Left kidney (tissue), 2 donors: Measurements from ENCODE around the gene BCL10. TPM values are rescaled to one million over a fixed set of nuclear protein-coding genes. Genes with fewer than 3 reads are reported as not detected.
"Not testable (repeated sequence)": the region's sequence is repeated elsewhere in the genome, so short reads cannot be mapped to it uniquely, and the experiment has no call there.

Experiments
- DNase-seq: peaks from one replicate; pipeline ENCODE4 v3.0.0-alpha.2; 2013
- polyA plus RNA-seq: library from polyadenylated mRNA; unstranded; fragments of 120-200 nt; gene quantifications from one replicate; pipeline ENCODE4 v1.2.1, GENCODE V29; 2013; ENCODE audit not compliant: insufficient read length

Gene BCL10
- polyA plus RNA-seq, 1 donor = 24.2 TPM

DNA sequence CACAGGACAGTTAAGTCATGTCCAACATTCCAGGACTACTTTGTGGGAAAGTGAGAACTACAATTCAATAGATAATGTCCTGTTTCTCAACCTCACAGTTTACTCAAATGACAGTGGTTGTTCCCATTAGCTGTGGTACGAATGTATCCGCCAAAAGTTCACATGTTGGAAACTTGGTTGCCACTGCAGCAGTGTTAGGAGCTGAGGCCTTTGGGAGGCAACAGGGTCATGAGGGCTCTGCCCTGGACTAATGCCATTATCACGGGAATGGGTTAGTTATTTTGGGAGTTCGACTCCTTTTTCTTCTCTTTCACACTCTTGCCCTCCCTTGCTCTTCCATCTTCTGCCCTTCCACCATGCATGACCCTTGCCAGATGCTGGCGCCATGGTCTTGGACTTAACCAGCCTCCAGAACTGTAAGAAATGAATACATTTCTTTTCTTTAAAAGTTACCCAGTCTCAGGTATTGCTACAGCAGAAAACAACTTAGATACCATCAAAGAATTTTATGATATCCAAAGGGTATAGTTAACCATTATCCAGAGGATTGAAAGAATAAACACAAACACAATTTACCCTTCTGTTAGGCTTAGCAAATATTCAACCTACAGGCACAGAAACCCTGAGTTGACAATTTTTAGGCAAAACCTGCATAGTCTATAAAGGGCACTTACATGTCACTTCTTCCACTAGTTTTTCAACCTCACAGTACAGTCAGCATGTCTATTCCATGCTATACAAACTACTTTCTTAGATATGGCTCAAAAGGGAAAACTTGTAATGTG is 7.4 kb downstream of the BCL10 start:
- no peak for DNase-seq

DNA sequence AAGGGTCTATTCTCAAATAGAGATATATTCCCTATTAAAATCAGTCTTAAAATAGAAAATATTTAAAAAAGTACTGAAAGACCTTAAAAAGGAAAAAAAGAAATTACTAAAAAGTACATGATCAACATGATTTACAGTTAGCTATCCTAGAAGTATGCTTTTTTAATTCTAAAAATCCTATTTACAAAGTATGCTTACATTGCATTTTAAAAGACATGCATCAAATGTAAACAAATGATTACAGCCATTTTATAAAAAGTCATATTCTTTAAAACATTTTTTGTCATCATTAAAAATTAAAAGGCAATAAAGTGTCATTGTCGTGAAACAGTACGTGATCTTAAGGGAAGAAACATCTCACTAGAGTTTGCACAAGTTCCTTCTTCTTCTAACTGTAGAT is 9.1 kb downstream of the BCL10 start:
- DNase-seq = no peak

DNA sequence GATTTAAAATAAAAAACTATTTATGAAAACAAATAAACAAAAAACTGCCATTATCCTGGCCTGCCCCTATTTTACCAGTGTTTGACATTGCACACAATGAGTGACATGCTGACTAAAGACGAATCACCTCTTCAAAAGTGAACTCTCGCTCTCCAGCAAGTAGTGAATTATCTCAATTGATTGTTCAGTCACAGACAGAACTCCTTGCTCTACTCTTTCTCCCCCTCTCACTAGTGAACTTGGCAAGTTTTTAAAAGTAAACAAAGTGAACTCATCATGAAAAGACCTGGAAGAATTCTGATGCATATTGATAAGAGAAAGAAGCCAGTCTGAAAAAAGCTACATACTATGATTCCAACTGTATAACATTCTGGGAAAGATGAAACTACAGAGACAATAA is 12.3 kb downstream of the BCL10 start:
- DNase-seq = no peak

DNA sequence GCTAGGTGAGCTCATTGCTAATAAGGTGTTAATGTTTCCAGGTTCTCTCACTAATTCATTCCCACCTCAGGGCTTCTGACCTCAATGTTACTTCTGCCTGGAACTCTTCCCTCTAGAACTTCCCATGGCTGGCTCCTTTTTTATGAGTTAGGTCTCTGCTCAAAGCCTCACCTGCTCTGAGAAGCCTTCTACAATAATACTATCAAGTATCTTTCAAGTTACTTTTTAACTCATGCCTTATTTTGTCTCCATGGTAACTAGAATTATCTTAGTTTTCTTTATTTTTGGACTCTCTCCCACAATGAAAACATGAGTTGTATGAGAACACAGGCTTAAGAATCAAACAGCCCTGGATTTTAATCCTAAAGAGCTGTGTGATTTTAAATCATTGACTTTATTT is 13.4 kb downstream of the BCL10 start:
- no peak for DNase-seq

DNA sequence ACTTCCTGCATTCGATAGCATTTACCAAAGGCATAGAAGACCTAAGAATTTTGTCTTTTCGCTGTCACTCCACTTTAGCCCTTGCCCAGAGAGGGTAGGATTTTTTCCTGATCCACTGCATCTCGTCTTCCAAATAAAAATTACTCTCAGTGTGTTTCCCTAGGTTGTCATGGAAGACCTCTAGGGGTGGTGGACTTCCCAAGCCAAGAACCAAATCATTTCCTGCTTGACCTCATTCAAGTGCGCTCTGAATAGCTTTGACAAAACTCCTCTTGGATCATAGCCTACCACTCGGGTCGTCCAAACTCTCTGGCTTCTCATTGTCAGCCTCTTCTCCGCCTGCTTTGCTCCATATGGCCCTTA is 16.5 kb downstream of the BCL10 start:
- no peak for DNase-seq

DNA sequence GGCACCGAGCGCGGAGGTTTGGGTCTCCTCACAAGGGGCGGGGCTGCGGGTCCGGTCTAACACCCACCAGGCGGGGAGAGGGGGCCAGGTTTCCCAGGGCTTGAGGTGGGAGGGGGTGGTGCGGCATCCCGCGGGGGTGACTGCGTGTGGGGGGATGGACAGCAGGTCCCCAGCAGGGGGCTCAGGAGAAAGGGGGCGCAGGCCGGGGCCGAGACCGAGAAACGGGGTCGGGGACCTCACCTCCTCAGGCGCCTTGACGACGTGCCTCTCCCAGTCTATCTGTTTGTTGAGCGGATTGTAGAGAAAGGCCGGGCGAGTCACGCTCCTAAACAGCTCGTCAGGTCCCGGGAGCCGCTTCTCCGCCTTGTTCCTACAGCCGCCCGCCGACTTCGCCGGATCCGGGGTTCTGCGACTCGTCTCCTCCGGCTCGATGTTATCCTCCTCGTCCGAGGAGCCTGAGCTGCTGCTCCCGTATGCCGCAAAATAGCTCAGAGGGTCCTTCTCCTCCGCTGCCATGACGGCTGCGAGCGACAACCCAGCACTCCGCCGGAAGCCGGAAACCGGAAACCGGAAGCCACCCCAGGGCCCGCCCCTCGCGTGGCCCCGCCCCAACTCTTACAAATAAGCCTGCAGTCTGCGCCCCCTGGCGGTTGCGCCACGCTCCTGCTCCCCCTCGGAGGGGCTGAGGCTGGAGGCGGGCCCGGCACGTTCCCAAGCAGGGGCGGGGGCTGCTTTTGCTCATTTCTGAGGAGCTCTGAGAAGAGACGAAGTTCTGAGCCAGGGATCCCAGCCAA is 17.1 kb downstream of the BCL10 start, which contains the start of gene C1orf52:
TSS of gene C1orf52 (minus strand) at position 545 of the 794 bp plus-strand sequence. CDS start at position 516, 29 bp downstream.
- peak; percentile 94 for DNase-seq

DNA sequence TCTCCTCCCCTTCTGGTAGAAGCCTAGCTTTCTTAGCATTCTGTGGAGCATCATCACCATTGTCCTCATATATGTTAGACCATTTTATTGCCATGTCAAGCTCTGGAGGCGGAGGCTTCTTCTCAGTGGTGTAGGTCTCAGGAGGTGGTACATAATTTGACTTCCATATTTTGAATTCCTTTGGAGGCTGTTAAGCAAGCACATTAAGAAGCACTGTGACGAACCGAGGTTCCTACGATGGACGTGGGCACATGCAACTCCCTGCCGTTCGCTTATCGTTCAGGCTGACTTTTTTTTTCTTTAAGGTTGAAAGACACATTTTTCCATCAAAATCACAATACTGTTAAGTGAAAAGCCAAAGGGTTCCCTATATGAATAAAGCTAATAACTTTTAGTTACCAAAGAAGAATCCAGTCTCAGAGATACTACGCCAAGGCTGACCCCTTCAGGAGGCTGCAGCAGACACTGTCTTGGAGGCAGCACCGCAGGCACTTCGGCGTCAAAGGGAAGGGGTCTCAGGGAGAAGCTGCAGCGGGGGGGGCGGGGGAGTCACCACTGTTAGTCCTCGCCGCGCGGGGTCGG is 17.8 kb downstream of the BCL10 start:
- DNase-seq = no peak

DNA sequence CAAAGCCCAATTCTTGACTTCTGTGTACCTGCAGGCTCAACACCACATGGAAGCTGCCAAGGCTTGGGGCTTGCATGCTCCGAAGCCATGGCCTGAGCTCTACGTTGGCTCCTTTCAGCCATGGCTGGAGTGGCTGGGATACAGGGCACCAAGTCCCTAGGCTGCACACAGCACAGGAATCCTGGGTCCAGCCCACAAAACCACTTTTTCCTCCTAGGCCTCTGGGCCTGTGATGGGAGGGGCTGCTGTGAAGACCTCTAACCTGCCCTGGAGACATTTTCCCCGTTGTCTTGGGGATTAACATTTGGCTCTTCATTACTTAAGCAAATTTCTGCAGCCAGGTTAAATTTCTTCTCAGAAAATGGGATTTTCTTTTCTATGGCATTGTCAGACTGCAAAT is 27.4 kb downstream of the BCL10 start:
- not testable (repeated sequence) for DNase-seq

DNA sequence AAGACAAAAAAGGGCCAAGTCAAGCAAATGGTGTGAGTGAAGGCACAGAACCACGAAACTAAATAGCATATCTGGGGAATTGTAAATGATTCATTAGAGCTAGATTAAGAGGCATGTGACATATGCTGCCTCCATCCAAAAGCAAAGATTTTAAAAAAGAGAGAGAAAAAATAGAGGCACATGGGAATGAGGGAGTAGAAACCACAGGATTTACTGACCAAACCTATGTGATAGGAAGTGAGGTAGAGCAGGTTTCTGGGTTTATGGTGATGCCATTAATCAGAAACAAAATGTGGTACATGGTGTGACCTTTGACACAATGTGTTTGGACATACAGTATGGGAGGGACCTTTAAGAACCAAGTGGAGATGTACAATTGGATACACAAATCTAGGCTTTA is 30.5 kb downstream of the BCL10 start:
- no peak for DNase-seq

DNA sequence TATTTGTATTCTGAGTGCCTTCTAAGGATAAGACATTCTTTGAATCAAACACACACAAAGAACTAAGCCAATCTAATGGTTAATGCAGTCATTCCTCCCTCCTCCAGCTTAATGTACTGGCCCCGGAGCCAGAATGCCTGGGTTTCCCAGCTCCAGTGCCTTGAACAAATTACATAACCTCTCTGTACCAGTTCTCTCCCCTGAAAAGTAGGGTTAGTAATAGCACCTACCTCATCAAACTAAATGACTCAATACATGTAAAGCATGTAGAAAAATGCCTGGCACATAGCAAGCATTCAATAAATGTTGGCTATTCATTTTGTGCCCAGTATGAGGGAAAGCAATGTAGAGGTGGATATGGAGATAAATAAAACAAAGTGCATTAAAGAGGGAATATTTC is 31.0 kb downstream of the BCL10 start:
- DNase-seq = no peak

DNA sequence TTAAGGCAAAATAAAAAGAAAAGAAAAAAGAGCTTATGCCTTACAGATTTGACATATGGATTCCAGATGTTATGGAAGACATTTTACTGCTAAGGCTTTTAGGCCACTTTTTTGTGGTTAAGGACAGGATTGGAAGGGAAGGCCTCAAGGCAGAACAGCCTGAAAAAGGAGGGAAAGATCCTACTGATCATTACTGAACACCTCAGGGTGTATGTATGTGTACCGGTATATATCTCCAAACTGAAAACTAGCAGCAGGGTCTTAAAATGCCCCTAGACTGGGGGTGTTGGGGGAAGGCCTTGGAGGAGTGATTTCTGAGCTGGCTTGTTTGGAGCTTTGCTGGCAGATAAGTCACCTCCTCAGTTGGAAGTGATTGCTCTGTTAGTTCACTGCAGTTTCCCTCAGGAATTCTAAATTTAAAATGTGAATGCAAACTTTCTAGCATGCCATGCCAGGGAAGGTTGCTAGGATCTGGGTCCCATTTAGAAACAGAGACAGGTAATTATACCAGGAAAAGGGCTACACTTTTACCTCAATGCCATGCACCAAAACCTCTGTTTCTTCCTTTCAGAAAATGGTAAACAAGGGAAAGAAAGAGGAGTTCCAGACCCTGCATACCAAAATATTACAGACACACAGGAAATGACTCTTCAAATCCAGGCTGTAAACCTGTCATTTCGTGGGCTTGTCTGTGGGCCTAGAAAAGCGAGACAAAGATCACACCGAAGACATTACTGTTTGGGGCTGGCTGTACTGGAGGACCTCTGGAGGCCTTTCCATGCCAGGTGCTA is 32.0 kb downstream of the BCL10 start:
- no peak for DNase-seq

DNA sequence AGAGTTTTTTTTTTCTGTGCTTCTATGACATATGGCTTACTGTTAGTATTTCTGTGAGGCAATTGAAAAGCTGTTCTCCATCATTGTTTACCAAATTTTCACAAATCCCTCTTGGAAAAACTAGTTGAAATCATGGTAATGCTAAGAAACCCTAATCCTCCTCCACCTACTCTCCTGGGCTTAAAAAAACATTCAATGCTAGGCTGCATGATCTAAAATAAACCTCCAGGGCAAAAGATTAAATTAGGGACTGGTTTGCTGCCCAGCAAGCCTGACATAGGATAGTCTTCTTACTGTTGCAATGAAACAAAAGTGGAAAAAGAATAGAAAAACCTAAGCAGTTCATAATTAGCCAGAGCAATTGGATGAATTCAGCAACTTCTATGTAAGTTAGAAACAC is 33.1 kb downstream of the BCL10 start:
- DNase-seq = no peak

DNA sequence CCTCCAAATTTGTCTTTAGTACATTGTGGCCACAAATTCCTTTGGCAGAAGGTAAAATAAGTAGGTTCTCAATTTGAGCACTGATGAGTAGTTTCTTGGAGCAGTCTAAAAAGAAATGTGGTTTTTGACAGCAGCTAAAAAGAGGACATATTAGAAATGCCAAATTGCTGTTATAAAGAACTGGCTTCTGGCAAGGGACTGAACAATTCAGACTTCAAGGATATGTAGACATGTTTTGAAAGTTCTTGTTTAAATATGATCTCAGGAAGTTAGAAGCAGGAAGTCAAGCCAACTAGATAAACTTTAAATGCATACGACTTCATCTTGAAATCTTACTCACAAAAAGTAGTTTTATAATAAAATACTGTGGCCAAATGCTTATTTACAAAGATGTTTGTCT is 35.8 kb downstream of the BCL10 start:
- no peak for DNase-seq

DNA sequence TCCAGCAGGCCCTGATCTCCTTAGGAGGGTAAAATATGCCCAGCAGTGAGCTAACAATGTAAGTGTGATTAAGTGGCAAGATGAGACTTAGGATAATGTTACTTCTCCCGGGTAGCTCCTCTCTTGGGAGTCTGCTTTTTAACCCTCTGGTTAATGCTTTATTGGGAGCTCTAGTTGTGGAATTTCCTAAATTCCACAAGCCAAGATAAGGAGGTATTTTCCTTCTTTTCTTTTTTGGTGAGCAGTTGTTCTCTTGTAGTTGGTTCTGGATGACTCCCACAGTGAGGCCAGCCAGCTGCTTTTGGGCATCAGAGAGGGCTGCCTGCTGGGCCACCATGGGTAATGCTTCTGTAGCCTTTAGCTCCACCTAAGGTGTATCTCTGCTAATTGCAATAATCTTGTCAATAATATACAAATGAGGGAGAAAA is 36.2 kb downstream of the BCL10 start:
- DNase-seq = no peak

DNA sequence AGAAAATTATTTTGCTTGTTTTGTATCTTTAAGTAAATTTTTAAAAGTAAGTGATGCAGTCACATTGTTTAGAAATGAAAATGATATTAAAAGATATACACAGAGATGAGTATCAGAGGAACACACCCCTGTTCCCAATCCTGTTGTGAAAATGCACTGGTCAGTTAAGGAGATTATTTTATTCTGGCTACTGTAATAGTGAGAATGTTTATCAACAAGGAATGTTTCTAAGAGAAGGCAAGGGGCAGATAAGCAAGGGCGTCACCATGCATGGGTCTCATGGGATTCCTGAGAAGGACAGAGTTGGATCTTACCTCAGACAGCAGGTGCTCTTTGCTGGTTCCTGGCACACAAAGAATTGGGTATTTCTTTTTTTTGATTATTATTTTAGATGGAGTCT is 38.8 kb downstream of the BCL10 start:
- DNase-seq = no peak

DNA sequence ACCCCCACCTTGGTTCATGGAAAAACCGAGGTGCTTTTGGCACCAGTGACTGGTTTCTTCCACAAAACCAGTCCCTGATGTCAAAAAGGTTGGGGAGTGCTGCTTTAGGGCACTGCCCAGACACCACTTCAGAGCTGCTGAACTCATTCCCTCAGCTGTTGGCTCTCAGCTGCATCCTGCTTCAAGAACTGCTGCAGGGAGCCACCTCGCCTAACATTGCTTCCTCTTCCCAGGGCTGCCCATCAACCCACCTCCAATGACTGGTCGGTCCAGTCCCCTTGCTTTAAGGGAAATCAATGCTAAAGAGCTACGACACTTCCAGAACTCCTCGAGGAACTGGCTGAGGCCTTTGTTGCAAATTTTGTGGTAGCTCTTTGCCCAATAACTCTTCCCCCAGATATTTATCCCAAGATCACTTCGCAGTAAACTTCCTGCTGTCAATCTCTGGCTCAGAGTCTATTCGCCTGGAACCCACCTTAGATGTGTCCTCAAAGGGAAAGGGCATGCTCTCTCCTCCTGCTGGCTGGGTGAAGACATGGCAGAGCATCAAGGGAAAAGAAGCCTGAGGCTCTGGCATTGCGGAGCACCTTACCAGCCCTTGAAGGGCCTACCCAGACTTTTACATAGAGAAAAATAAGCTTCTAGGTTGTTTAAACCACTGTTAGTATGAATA is 46.0 kb downstream of the BCL10 start:
- DNase-seq = no peak

DNA sequence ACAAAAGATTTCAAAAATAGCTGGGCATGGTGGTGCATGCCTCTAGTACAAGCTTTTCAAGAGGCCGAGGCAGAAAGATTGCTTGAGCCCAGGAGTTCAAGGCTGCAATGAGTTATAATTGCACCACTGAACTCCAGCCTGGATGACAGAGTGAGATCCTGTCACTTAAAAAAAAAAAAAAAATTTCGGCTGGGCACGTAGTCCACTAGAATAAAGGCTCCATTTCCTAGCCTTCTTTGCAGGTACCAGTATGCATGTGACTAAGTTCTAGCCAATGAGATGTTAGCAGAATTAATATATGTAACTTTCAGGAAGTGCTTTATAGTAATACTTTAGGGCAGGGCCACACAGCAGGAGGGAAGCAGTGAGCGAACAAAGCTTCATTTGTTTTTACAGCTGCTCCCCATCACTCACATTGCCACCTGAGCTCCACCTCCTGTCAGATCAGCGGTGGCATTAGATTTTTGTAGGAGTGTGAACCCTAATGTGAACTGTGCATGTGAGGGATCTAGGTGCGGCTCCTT is 46.8 kb downstream of the BCL10 start:
- DNase-seq = no peak

DNA sequence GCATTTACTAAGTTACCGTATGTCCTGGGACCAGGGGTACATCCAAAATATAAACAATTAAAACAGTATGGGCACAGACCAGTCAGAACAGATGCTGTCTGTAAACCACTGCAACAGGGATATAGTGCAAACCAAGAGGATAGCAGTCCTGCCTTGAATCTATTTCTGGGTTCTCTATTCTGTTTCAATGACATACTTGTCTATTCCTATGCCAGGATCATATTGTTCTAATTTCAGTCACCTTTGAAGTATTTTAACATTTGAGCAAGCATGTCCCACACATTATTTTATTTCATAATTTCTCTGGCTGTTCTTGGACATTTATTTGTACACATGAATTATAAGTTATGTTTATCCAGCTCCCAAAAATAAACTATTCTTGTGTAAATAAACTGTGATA is 47.5 kb downstream of the BCL10 start:
- DNase-seq = no peak

DNA sequence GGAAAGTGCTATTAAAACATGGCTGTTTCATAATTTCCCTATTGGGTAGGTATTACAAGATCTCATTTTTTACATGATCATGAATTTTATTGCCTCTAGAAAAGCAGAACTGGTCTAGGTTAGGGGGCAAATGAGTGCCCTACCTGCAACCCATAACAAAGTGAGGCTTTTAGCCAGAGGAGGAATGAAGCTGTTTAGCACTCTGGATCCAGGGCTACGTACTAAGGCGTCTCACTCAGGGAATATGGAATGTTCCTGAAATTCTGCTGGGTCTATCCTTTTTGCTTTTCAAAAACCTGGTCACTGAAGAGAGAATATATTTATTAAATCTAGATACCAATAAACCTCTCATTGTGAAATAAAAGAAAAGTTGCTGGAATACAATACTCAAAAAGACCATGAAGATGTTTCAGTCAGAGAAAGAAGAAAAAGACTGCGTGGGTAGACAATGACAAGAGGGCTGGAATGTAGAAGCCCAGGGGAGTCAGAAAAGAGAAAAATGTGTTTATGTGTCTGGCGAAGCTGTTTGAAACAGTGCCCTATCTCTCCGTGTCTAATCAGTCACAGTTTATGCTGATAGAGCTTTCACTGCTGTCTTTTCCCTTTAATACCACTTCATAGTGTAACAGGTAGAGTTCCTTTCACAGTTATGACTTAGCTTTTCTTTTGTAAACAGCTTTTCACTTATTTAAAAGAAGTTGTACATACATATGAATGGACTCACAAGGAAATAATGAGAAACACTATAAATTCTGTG is 50.6 kb downstream of the BCL10 start:
- DNase-seq = no peak

DNA sequence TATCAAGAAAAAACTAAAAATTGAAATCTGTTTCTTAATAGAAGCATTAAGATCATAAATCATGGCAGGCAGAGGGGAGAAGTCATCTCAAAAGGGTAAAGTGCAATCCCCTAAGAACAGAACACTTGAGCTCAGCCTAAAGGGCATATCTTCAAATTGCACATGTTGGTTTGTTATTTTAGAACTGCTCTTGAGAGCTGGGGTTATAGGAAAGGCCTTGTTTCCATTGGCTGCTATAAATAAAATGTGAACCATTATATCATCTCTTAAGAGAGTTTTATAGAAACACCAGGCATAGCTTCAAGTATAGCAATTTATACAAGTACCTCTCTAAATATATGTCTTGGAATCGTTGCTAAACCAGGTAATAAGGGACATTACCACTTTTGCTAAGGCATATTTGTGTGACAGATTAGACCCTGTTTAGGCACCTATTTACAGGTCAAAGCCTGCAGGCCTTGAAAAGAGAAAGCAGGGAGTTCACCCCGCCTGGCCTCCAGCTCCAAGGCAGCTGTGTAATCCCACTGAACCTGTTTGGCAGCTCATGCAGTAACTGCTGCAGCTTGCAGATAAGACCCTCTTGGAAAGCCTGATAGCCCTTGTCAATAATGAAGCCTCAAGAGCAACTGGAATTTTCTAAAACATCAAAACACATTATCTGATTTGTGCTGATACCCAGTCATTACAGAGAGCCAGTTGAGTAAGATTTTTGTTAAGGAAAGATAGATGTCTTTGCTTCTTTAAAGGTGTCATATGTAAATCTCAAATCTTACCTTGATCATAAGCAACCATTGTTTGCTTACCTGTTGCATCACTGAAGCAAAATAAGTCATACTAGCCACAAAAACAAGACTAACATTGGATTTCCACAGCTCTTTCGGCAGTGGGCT is 51.5 kb downstream of the BCL10 start:
- DNase-seq = peak; percentile 56
